GM19468 (cell line): ENCODE data around the gene LAMA2.

ENCODE experiments used
- ATAC-seq: cut with Tn5 transposase; IDR thresholded peaks from one replicate; pipeline ENCODE4 v1.9.1; 2021; ENCODE audit warnings: mild to moderate bottlenecking, moderate library complexity, moderate number of reproducible peaks; ENCODE audit not compliant: unreplicated experiment; ENCODE audit errors: extremely low read depth

LAMA2 gene

DNA sequence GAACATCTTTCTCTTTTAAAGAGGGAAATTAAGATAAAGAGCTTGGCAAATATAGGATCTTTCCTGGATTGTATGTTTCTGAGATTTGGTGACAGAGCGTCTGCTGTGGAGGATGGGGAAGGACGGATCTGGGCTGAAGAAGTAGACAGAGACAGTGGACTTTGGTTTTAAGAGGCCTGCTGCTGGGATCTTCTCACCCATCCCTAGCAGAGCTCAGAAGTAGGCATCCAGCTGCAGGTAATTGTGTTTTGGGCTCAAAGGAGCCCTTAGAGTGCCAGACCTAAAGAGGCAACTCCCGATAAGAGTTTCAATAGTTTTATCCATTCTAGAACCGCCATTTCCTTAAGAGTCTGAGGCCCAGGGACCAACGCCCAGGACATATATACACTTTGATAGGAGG is 20.8 kb downstream of the LAMA2 start:
- ATAC-seq, result no peak

- no peak for ATAC-seq
Observed at GRCh38 chr6:128914051-128914450, 31.1 kb downstream of the LAMA2 start.

- no peak for ATAC-seq
Observed at GRCh38 chr6:128918886-128919285, 35.9 kb downstream of the LAMA2 start.

DNA sequence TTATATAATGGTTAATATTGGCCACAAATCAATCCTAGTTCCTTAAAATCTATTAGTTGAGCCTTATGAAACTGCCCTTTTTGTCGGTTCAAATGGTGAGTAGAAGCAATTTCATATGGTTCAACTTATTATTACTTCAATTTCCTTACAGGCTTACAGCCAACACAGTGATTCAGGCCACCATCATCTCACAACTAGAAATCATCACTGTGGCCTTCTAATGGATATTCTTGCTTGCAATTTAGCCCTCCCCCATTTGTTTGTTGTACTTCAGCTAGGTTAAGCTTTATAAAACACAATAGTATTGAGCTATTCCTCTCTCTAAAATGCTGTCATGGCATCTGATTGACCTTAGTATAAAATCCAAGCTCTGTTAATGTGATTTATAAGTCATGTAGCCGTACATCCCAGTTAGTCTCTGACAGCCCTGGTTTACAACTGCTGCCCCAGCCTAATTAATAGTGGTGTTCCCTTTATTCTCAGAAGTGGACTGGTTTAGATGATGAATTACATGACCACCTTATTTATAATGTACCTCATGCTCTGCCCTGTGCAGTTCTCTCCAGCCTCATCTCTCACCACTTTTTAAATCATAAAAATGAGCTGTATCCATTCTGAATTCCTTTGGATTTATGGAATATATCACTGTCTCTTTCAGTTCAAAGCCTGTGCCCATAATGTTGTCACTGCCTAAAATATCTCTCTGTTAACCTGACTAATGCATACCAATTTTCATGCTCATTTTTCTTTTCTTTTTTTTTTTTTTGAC is 36.7 kb downstream of the LAMA2 start:
- ATAC-seq, result no peak

DNA sequence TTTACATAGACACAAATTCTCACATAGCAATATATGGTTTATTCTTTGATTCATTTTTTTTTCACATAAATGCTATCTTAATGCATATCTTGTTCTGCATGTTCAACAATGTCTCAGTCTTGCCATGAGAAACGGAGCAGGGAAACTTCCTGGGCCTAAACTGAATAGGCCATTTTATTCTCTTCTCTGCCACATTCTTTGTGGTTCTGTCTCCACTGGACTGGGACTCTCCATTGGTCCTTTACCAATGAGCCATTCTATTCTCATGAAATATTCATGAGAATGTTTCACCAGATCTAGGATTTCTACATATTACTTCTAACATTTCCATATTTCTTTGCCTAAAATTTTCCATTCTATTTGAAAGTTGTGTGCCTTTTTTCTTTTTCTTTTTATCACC is 42.8 kb downstream of the LAMA2 start:
- no peak for ATAC-seq

DNA sequence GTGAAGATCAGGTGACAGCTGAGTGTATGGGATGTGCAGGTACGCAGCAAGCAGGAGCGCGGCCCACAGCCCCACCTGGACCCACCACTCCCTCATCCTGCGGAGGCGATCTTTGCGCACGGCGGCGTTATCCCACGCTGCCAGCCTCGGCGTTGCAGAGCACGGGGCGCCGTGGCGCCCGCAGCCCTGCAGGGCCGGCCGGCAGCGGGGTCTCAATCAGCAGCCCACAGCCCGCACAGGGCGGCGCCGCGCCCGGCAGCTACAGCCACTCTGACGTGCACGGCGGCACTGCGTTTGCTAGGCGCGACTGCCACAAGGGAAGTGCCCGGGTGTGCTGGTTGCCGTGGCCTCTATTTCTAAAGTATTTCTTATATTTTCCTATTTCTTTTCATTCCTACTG is 46.9 kb downstream of the LAMA2 start:
- ATAC-seq, result no peak

DNA sequence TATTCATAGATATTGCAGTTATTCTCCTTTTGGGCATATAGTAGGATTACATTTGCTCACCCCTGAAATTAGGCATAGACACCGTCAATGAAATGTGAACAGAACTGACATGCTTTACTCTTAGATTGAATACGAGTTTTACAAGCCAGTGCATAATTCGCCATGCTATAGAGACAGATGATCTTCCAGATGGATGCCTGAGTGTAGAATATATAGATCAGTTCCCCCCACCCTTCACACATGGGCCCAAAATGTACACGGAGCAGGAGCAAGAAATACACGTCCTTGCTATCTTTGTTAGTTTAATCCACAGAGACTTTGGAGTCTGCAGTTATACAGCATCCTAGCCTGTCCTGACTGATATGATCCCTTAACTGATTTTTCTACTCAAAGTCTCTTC is 47.4 kb downstream of the LAMA2 start:
- ATAC-seq, result no peak

- no peak for ATAC-seq
Observed at GRCh38 chr6:128932061-128932460, 49.1 kb downstream of the LAMA2 start.

- no peak for ATAC-seq
Observed at GRCh38 chr6:128950864-128951263, 67.9 kb downstream of the LAMA2 start.

GRCh38 chr6:128952902-128953301 is 70.0 kb downstream of the LAMA2 start:
- ATAC-seq, result no peak

DNA sequence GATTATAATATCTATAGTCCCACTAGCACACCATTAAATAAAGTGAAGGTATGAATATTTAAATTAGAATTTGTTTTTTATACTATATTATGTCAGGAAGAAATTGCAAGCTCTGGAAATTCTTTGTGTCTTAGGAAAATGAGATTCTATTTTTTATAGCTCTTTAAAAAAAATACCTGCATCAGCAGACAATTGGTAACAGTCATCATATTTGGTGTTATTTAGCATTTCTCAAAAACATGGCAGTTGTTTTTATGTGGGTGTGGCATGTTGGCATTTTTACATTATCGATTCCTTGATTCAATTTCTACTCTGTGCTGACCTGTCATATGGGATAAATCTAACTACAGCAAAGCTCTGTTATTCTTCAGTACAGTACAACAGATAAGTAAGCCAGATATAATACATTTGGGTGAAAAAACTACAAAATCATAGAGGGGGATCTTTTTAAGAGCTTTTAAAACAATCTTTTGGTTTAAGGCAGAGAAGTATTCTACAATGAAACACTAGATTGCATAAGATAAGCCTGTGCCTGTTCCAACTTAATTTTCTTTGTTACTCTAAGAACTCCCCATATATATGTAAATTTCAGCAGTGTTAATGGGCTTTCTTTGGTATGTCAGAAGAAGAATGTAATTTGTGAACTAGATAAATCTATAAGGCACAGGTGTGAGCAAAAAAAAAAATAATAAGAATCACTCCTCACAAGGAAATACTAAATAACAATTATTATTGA is 71.5 kb downstream of the LAMA2 start:
- ATAC-seq, result no peak

- ATAC-seq, result no peak
Observed at GRCh38 chr6:128963561-128963960, 80.6 kb downstream of the LAMA2 start.

DNA sequence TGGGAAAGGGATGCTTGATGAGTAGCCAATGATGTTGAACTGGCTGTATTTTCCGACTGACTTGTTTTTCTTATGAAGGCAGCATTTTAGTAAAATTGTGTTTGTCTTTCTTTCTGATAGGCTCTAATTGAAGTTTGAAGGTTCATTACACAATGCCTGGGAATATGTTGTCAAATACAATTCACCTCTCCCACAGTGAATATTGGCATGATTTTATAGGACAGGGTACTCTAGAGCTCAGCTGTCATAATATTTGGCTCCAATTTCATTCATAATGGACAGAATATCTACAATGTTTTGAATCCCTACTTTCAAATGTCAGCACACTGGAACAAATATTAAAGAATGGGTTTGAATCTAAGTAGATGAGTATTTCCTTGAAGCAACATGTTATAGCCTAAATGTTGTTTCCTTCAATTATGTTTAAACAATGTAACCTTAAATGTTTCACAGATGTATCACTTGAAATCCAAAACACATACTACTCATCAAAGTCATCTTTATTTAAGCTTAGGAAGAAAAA is 81.4 kb downstream of the LAMA2 start:
- no peak for ATAC-seq

- ATAC-seq, result no peak
Observed at GRCh38 chr6:128964771-128965170, 81.8 kb downstream of the LAMA2 start.

DNA sequence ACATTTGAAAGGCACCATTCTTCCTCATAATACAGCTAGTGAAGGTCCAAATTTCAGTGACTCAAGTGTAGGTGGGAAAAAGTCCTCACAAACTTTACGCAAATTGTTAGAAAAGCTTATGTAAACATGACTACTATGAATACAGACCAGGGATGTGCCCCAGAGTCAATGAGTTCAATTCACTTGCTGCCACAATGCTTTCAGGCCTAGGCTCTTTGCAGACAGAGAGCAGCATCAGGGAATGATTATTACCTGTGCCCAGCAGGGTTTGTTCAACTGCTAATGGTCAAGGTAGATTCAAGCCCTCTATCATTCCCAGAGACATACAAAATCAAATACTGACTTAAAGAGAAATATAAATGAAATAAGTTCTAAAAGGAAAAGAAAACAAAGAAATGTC is 84.0 kb downstream of the LAMA2 start:
- no peak for ATAC-seq

DNA sequence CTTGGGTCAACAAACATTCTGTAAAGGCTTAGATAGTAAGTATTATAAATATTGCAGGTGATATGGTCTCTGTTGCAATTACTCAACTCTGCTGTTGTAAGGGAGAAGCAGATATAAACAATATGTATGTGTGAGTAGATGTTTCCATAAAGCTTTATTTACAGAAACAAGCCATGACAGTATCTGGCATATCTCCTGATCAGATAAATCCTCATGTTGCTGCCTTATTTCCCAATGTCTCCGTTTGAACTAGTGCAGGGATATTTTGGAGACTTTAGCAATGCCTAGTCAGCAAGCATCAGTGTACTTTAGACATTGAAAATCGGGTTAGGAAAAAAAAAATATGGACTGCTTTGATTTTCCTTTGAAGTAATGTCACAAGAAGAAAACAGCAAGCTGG is 96.1 kb downstream of the LAMA2 start:
- ATAC-seq, result no peak

DNA sequence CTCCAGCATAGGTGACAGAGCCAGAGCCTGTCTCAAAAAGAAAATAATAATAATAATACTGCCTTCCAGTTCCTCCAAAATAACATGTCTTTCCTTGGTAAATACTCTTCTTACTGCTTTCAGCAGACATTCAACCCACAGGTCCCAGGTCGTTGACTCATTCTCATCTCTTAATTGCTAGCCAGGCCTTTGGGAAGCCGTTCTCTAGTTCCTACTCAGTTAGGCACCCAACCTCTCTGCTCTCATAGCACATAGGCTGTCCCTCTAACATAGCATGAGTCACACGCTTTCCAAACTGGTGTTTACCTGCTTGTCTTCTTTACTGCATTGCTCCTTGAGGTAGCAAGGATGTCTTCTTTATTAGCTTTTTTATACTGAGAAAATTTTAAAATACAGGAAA is 98.8 kb downstream of the LAMA2 start:
- no peak for ATAC-seq

- no peak for ATAC-seq
Observed at GRCh38 chr6:128990360-128990759, 107.4 kb downstream of the LAMA2 start.

- no peak for ATAC-seq
Observed at GRCh38 chr6:128990915-128991314, 108.0 kb downstream of the LAMA2 start.

- ATAC-seq, result no peak
Observed at GRCh38 chr6:128993166-128993565, 110.2 kb downstream of the LAMA2 start.

DNA sequence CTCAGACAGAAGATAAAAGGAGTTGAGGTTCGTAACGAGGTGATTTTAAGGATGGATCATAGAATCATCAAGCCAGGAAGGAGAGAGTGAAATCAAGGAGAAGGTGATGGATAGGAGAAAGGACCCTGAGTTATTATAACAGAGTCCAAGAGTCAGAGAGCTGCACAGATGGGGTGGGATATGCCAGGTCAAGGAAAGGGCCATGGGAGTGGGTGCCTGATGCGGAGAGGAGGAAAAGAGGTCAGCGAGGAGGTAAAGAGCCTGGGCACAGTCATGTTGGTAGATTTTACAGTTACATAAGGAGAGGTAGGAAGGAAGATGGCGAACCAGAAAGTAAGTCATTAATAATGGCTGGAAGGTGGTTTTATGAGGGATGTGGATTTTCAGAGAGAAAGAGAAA is 114.9 kb downstream of the LAMA2 start:
- ATAC-seq, result no peak
